HG03097 (cell line): ENCODE measurements around the gene IQSEC1.

Source experiments
- ATAC-seq: cut with Tn5 transposase; IDR thresholded peaks from one replicate; pipeline ENCODE4 v1.9.1; 2021; ENCODE audit not compliant: unreplicated experiment, low FRiP score

The IQSEC1 gene

GRCh38 chr3:13007251-13007941, 65.8 kb downstream of the IQSEC1 start:
- ATAC-seq = no peak

- ATAC-seq = no peak
Observed at GRCh38 chr3:13006216-13006990, 66.8 kb downstream of the IQSEC1 start.

GRCh38 chr3:13005301-13005700, 67.9 kb downstream of the IQSEC1 start:
- no peak for ATAC-seq

- ATAC-seq = no peak
Observed at GRCh38 chr3:13004376-13004775, 68.9 kb downstream of the IQSEC1 start.

GRCh38 chr3:13003608-13004007, 69.6 kb downstream of the IQSEC1 start:
- ATAC-seq = no peak

GRCh38 chr3:13002398-13003124, 70.7 kb downstream of the IQSEC1 start:
- no peak for ATAC-seq

- ATAC-seq = peak; percentile 31
Observed at GRCh38 chr3:12999147-13000140, 73.8 kb downstream of the IQSEC1 start.

GRCh38 chr3:12998648-12999047, 74.6 kb downstream of the IQSEC1 start:
- ATAC-seq = no peak

- ATAC-seq = no peak
Observed at GRCh38 chr3:12997387-12997786, 75.8 kb downstream of the IQSEC1 start.

- ATAC-seq = no peak
Observed at GRCh38 chr3:12996181-12996506, 77.1 kb downstream of the IQSEC1 start.

- no peak for ATAC-seq
Observed at GRCh38 chr3:12995389-12996180, 77.6 kb downstream of the IQSEC1 start.

GRCh38 chr3:12994607-12995388, 78.4 kb downstream of the IQSEC1 start:
- peak; percentile 55 for ATAC-seq

- no peak for ATAC-seq
Observed at GRCh38 chr3:12994357-12994606, 78.9 kb downstream of the IQSEC1 start.

GRCh38 chr3:12993517-12994356, 79.5 kb downstream of the IQSEC1 start:
- no peak for ATAC-seq

- no peak for ATAC-seq
Observed at GRCh38 chr3:12992629-12993516, 80.4 kb downstream of the IQSEC1 start.

GRCh38 chr3:12991861-12992281, 81.4 kb downstream of the IQSEC1 start:
- ATAC-seq = no peak

- no peak for ATAC-seq
Observed at GRCh38 chr3:12991481-12991837, 81.8 kb downstream of the IQSEC1 start.
